Measurements from ENCODE around the gene ZFYVE19. TPM values are rescaled to one million over a fixed set of nuclear protein-coding genes. Genes with fewer than 3 reads are reported as not detected.

The ZFYVE19 gene
- total RNA-seq, 4 donors from 2014 or later = 13.5 to 29.5 (median 21.1) TPM

- DNase-seq (ENCODE audit: low spot score) = no peak
- no peak for TF ChIP-seq CTCF (IDR thresholded peaks at IDR 0.05)
- ATAC-seq (ENCODE audit: low FRiP score) = no peak
These were observed 39.7 kb upstream of the ZFYVE19 start for GRCh38 chr15:40766906-40767837.

DNA sequence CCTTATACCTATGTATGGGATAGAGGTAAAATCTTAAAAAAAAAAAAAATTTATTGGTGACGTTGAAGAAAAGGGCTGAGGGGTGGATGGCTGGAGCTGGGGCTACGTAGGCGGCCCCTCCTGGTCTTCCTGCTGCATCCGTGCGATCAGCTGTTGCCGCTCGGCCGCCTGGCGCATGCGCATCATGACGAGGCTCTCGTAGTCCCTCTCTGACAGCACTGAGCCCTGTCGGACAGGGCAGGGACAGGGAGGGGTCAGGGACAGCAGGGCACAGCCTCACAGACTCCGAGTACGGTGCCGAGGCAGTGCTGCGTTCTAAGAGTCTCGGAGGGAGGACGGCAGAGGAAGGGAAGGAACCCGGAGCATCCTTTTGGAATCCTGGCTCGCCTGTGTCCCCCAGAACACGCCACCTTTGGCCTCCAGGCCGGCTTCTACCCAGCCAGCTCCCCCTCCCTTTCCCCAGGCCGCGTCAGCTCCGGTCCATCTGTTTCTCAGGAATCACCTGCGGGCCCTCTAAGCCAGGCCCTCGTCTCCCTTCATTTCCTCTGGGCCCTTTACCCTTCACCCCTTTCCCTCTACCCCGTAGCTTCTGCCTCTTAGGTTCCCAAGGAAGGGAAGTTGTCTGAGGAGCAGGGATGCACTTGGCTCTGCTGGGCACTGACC lies 38.9 kb upstream of the ZFYVE19 start:
- ATAC-seq (ENCODE audit: low FRiP score) = no peak
- DNase-seq (ENCODE audit: low spot score) = no peak
- no peak for TF ChIP-seq CTCF (IDR thresholded peaks at IDR 0.05)

- ATAC-seq (ENCODE audit: low FRiP score) (no peak), DNase-seq (ENCODE audit: low spot score) (no peak)
- no peak for TF ChIP-seq CTCF (IDR thresholded peaks at IDR 0.05)
These were observed 38.2 kb upstream of the ZFYVE19 start for GRCh38 chr15:40768521-40769273.

GRCh38 chr15:40769274-40770146 lies 37.4 kb upstream of the ZFYVE19 start, which contains the start of gene C15orf62:
C15orf62 (plus strand) TSS chr15:40769980; CDS start chr15:40770496, 516 bp downstream.
- peak; percentile 37 for DNase-seq (ENCODE audit: low spot score)
- no peak for TF ChIP-seq CTCF (IDR thresholded peaks at IDR 0.05)
- ATAC-seq (ENCODE audit: low FRiP score) = peak; percentile 73

- DNase-seq (ENCODE audit: low spot score) = no peak
- TF ChIP-seq CTCF (IDR thresholded peaks at IDR 0.05) = no peak
- ATAC-seq (ENCODE audit: low FRiP score) = no peak
These were observed 36.7 kb upstream of the ZFYVE19 start for GRCh38 chr15:40770147-40770721.

GRCh38 chr15:40771242-40771641 lies 35.6 kb upstream of the ZFYVE19 start:
- no peak for DNase-seq (ENCODE audit: low spot score)
- TF ChIP-seq CTCF (IDR thresholded peaks at IDR 0.05) = no peak
- ATAC-seq (ENCODE audit: low FRiP score) = no peak
